SKM-1 treated with dmso at 0.1 percent for 144 hours (cell line): Measurements from ENCODE around the gene SMCR8.
A peak's percentile ranks its signal among the peaks of the same experiment; 100 is the strongest.
"Not testable (repeated sequence)": the region's sequence is repeated elsewhere in the genome, so short reads cannot be mapped to it uniquely, and the experiment has no call there.

Experiments
- DNase-seq: peaks from one replicate; lab custom pipeline; 2025; ENCODE audit not compliant: unreplicated experiment; lab: John Stamatoyannopoulos, UW

The SMCR8 gene

GRCh38 chr17:18314731-18315561 is at the start of gene SMCR8, which contains the start of gene TOP3A:
Gene SMCR8 (plus strand): TSS chr17:18315293. CDS start chr17:18315790, 497 bp downstream.
Gene TOP3A (minus strand): TSS chr17:18314994. CDS start chr17:18314778, 216 bp downstream.
- DNase-seq = peak; percentile 98

- no peak for DNase-seq
Measured at GRCh38 chr17:18267366-18267765, 47.7 kb upstream of the SMCR8 start.

- no peak for DNase-seq
Measured at GRCh38 chr17:18267927-18268711, 47.0 kb upstream of the SMCR8 start.

- DNase-seq = no peak
Measured at GRCh38 chr17:18270046-18270931, 44.8 kb upstream of the SMCR8 start.

- DNase-seq = no peak
Measured at GRCh38 chr17:18277076-18277475, 38.0 kb upstream of the SMCR8 start.

- DNase-seq = no peak
Measured at GRCh38 chr17:18278867-18279266, 36.2 kb upstream of the SMCR8 start.

- DNase-seq = no peak
Measured at GRCh38 chr17:18280249-18280648, 34.8 kb upstream of the SMCR8 start.

GRCh38 chr17:18280766-18281371 is 34.2 kb upstream of the SMCR8 start:
- no peak for DNase-seq

- no peak for DNase-seq
Measured at GRCh38 chr17:18281788-18282187, 33.3 kb upstream of the SMCR8 start.

- DNase-seq = no peak
Measured at GRCh38 chr17:18285296-18285695, 29.8 kb upstream of the SMCR8 start.

- DNase-seq = no peak
Measured at GRCh38 chr17:18291718-18292540, 23.2 kb upstream of the SMCR8 start.

- not testable (repeated sequence) for DNase-seq
Measured at GRCh38 chr17:18298061-18298460, 17.0 kb upstream of the SMCR8 start.

GRCh38 chr17:18300725-18301480 is 14.2 kb upstream of the SMCR8 start:
- no peak for DNase-seq

- DNase-seq = not testable (repeated sequence)
Measured at GRCh38 chr17:18303206-18303605, 11.9 kb upstream of the SMCR8 start.

- no peak for DNase-seq
Measured at GRCh38 chr17:18309202-18309601, 5.9 kb upstream of the SMCR8 start.

GRCh38 chr17:18314059-18314730 is 898 bp upstream of the SMCR8 start:
- DNase-seq = no peak

GRCh38 chr17:18315562-18315922 is 449 bp downstream of the SMCR8 start:
- DNase-seq = peak; percentile 39

- no peak for DNase-seq
Measured at GRCh38 chr17:18315961-18316360, 868 bp downstream of the SMCR8 start.

- no peak for DNase-seq
Measured at GRCh38 chr17:18318117-18318516, 3.0 kb downstream of the SMCR8 start.
